Hematopoietic multipotent progenitor cell treated with erythropoietin and hydrocortisone succinate and interleukin-3 and kit ligand, for 15 days (in vitro differentiated cells): ENCODE data around the gene RPUSD3.
"Not testable (repeated sequence)": the region's sequence is repeated elsewhere in the genome, so short reads cannot be mapped to it uniquely, and the experiment has no call there.

ENCODE experiments used
- DNase-seq: peaks from one replicate; pipeline ENCODE4 v3.0.0-alpha.2; 2015; ENCODE audit warnings: low spot score

Gene RPUSD3, protein sequence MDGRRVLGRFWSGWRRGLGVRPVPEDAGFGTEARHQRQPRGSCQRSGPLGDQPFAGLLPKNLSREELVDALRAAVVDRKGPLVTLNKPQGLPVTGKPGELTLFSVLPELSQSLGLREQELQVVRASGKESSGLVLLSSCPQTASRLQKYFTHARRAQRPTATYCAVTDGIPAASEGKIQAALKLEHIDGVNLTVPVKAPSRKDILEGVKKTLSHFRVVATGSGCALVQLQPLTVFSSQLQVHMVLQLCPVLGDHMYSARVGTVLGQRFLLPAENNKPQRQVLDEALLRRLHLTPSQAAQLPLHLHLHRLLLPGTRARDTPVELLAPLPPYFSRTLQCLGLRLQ

DNA sequence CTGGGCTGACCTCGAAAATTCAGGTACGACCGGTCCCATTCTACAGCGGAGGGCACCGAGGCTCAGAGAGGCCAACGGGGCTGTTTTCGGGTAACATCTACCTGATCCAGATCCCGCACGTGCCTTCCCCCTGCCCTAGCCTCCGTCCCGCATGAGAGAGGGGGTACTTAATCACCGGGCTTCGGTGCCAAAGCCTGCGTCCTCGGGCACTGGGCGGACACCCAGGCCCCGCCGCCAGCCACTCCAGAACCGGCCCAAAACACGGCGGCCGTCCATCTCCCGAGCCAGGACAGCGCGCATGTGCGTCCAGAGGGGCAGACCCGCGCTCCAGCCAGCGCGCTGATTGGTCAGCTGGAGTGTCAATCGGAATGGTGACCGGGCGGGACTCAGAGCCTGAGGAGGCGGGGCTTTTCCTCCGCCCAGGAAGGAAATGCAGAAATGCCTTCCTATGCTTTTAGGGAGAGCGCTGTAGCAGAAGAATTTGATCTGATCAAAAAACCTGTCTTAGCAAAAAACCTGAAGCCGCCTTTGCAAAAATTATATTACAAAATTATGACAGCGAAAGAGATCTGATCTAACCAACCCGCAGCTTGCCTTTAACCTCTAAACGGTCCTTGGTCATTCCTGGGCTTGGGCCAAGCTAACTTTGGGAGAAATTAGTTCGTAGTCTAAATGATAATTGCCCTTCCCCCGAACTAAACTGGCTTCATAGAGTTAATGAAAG, at the start of gene RPUSD3:
Gene RPUSD3, minus strand, starts transcription at position 294 of the 724 bp plus-strand sequence. Its CDS starts 18 bp downstream, at position 276.
- DNase-seq = peak; percentile 96

DNA sequence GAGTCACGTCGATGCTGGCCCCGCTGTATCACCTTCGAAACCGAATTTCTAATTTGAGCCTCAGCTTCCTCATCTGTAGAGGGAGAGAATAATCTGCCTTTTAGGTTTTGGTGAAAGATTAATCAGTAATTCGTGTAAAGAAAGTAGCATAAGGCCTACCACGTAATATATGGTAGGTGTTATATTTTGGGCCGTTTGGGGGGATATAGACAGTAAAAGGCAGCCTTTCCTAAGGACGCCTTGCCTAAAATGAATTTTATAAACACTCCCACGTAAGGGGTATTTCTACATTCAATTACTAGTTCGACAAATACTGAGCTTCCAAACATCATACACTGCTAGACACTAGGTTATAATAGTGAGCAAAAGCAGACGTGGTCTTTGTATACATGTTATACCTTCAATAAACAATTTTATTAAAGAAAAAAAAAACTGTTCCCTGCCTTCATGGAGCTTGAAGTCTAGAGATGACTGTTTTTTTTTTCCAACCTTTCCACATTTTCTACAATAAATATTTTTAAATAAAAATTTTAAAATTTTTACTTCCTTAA, 47.3 kb upstream of the RPUSD3 start:
- DNase-seq = no peak

DNA sequence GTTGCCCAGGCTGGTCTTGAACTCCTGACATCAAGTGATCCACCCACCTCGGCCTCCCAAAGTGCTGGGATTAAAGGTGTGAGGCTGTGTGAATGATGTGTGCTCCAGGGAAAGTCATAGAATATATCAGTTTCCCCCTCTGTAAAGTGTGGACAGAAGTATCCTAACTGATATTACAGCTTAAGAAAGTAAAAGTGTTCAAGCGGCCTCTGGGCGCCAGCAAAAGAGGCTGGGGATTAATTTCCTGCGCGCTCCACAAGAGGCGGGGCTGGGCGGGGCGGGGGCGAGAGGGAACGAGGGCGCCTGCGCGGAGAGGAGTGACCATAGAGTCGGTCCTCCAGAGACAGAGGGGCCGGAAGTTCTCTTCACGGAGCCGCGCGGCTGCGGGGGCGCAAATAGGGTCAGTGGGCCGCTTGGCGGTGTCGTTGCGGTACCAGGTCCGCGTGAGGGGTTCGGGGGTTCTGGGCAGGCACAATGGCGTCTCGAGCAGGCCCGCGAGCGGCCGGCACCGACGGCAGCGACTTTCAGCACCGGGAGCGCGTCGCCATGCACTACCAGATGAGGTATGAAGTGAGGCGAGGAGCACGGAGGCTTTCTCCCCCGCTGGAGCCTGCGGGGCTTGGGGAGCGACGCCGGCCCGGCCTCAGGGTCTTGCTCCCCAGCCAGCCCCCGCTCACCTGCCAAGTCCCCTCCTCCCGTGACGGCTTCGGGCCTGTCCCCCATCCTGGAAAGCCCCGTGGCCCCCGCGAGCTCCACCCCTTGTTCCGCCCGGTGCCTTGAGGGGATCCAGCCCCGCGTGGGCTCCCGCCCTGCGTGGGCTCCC, 46.7 kb upstream of the RPUSD3 start, which contains the start of gene JAGN1:
Gene JAGN1, plus strand, starts transcription at position 362 of the 823 bp plus-strand sequence. Its CDS starts 113 bp downstream, at position 475.
- DNase-seq = peak; percentile 92

DNA sequence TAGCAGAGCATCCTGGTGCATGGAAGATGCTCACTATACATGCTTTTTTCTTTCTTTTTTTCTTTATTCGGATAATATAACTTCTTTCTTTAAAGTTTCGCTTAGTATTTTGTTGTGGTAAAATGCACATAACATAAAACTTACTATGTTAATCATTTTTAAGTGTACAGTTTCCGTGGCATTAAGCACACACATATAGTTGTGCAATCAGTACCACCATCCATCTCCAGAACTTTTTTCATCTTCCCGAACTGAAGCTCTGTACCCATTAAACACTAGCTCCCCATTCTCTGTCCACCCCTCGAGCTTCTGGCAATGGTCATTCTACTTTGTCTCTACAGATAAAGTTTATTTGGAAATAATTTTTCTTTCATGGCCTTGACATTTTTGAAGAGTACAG, 45.6 kb upstream of the RPUSD3 start:
- no peak for DNase-seq

DNA sequence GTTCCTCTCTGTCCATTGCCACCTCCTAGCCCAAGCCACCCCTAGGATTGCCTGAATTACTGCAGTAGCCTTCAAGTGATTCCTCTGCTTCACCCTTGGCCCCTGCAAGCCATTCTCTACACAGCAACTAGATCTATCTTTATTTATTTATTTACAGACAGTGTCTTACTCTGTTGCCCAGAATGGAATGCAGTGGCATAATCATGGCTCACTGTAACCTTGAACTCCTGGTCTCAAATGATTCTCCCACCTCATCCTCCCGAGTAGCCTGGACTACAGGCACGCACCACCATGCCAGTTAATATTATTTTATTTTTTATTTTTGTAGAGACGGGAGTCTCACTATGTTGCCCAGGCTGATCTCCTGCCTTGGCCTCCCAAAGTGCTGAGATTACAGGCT, 44.7 kb upstream of the RPUSD3 start:
- no peak for DNase-seq

DNA sequence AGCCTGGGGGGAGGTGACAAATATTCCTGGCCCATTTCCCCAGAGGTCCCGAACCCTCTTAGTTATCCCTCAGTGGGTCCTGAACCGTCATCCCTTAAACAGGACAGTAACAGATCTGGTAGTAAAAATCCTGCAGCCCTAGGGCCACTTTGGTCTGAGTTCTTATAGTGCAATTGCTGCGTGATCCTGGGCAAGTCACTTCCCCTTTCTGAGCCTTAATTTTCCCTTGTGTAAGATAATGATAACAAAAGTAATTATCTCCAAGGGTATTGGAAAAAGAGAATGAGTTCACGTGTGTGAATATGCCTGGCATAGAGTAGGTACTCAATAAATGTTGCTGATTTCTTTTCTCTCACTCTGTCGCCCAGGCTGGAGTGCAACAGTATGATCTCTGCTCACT, 43.7 kb upstream of the RPUSD3 start:
- DNase-seq = no peak

DNA sequence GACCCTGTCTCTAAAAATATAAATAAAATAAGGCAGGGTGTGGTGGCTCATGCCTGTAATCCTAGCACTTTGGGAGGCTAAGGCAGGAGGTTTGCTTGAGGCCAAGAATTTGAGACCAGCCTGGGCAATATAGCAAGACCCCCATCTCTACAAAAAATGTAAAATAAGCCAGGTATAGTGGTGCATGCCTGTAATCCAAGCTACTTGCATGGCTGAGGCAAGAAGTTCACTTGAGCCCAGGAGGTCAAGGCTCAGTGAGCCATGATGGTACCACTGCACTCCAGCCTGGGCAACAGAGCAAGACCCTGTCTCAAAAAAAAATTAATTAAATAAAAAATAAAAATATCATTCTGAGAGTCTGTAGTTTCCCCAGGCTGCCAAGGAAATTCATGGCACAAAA, 42.5 kb upstream of the RPUSD3 start:
- no peak for DNase-seq

DNA sequence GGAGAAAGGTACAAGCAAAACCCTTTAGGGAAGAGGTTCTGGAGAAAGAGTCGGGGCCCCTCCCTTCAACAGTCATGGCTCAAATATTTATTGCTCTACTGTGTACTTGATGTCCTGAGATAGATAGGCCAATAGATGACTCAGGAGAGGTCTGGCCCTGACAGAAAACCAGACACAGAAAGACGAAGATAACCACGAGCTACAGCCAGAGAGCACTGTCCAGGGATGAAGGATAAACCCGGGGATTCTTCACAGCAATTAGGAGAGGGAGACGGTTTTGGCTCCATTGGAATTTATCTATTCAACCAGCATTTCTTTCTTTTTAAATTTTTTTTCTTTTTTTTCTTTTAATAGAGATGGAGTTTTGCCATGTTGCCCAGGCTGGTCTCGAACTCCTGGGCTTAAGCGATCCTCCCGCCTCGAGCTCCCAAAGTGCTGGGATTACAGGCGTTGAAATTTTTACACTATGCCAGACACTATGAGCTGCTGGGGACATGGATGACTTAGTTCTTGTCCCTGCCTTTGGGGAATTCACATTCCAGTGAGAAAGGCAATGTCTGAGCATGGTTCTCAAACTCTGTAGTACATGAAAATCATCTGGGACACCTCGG, 40.9 kb upstream of the RPUSD3 start:
- peak; percentile 12 for DNase-seq

DNA sequence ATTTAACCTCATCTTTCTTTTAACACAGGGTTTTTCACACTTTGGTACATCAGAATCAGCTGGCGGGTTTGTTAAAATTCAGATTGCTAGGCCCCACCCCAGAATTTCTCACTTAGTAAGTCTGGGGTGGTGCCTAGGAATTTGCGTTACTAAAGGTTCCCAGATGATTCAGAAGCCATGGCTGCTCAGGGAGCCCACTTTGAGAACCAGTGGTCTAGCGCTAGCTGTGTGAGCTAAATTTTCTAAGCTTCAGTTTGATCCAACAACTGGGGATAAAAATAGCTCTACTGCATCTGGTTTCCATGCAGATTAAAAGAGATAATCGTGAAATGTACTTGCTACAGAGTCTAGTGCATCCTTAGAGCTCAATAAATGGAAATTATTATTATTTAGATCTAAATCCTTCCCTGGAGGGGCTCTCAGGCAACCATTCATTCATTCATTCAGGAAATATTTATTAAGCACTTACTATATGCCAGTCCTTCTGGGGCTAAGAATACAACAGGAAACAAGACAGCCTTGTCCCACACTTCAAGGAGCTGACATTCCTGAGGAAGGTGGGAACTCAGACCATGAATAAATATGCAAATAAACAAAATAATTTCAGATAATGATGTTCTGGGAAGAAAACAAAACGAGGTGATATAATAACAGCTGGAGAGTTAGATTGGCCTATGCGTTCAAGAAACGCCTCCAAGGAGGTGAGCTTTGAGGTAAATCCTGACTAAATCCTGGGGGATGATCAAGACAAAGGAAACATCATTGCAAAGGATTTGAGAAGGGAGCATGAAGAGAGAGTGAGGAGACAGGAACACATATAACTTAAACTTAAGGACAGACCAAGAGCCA, 40.1 kb upstream of the RPUSD3 start:
- DNase-seq = no peak

DNA sequence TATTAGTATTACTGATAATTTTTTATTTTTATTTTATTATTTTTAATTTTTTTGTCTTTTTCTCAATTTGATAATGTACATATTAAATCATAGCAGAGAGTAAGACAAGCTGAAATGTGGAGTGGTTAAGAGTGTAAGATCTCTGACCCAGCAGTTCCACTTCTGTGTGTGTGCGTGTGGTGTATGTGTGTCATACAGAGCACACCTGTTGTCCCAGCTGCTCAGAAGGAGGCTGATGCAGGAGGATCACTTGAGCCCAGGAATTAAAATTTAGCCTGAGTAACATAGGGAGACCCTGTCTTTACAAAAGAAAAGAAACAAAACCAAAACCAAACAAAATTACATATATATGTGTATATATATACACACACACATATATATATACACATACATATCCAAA, 37.6 kb upstream of the RPUSD3 start:
- DNase-seq = no peak

DNA sequence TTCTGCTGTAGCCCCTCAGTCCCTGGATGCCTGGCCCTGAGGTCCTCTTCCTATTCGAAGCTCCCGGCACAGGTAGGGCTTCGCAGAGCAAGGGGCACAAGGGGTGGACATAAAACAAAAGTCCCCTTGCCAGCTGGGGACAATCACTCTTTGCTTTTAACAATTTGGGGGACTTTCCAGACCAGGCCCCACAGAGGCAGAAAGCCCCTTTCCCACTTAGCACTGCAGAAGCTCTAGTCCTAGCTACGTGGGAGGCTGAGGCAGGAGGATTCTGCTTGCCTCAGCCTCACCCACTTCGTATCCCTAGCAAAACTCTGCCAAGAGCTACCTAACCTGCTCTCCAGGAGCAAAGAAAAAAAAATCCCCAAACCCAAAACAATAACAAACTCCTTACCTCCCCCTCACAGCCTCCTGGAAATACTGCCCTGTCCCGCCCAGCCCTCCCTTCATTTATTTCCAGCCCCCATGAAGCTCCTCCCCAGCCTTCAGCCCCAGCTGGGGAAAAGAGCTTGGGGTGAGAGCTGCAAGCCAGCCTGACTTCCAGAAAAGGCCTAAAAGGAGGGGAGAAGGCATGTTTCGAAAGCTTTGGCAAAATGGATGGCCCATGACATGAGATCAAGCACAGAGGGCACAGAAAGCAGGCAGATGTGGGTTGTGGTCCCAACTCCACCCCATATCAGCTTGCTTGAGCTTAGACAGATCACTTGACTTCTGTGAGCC, 36.2 kb upstream of the RPUSD3 start, which contains the start of gene CIDEC:
Gene CIDEC, minus strand, starts transcription at position 424 of the 720 bp plus-strand sequence. CDS start 1,767 bp downstream, outside the sequence.
- no peak for DNase-seq

DNA sequence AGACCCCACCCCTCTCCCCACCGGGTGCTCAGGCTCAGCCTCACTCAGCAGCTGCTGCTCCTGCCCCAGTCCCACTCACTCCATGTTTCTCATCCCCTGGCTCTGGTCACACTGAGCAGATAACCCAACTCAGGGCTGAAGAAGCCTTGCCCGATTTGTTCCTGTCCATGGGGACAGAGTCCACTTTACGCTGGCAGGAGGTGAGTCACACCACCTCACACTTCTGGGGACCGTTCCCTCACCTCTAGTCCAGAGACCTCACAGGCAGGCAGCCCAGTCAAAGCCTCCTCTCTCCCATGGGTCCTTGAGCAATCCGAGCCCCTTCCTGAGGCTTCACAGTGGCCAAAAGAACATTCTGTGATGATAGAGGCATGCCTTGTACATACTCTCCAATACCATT, 34.9 kb upstream of the RPUSD3 start:
- DNase-seq = no peak

DNA sequence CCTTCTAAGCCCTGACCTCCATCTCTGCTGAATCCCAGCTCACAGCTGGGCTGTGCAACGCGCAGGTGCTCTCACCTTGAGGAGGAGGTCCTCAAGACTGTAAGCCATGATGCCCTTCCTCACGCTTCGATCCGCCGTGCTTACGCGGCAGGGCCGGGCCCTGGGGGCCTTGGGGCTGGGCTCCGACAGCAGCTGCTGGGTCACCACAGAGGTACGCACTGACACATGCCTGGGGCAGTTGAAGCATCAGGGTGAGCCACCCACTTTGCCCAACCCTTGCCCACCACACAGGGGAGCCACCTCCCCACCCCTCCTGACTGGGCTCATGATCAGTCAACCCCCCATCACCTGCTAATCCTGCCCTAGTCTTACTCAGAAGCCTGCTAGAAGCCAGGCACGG, 33.2 kb upstream of the RPUSD3 start:
- DNase-seq = no peak

DNA sequence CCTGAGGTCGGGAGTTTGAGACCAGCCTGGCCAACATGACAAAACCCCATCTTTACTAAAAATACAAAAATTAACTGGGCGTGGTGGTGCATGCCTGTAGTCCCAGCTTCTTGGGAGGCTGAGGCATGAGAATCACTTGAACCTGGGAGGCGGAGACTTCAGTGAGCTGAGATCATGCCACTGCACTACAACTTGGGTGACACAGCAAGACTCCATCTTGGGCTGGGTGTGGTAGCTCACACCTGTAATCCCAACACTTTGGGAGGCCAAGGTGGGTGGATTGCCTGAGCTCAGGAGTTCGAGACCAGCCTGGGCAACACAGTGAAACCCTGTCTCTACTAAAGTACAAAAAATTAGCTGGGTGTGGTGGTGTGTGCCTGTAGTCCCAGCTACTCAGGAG, 32.4 kb upstream of the RPUSD3 start:
- DNase-seq = not testable (repeated sequence)

DNA sequence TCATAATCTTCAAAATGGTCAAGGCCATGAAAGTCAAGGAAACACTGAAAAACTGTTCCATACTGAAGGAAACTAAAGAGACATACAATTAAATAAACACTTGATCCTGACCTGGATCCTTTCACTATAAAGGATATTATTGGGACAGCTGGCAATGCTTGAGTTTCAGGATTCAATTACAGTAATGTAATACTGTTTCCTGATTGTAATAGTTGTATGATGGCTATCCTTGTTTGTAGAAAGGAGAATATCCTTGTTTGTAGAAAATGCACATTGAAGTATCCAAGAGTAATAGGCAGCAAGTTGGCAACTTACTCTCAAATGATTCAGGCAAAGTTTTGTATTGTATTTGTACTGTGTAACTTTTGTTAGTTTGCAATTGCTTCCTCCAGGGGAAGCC, 31.6 kb upstream of the RPUSD3 start:
- DNase-seq = no peak

DNA sequence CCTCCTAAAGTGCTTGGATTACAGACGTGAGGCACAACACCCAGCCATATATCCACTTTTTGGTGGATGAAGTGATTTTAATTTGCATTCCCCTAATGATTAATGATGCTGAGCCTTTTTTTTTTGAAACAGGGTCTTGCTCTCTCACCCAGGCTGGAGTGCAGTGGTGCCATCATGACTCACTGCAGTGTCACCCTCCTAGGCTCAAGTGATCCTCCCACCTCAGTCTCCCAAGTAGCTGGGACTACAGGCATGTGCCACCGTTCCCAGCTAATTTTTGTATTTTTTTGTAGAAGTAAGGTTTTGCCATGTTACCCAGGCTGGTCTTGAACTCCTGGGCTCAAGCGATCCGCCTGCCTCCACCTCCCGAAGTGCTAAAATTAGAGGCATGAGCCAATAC, 28.3 kb upstream of the RPUSD3 start:
- not testable (repeated sequence) for DNase-seq

DNA sequence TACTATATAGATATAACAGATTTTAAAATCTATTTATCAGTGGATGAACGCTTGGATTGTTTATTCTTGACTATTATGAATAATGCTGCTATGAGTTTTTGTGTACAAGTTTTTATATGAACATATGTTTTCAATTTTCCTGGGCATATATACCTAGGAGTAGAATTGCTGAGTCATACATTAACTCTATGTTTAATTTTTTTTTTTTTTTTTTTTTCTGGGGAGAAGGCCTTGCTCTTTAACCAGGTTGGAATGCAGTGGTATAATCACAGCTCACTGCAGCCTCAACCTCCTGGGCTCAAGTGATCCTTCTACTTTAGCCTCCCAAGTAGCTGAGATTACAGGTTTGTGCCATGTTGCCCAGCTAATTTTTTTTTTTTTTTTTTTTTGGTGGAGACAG, 27.2 kb upstream of the RPUSD3 start:
- peak; percentile 14 for DNase-seq

DNA sequence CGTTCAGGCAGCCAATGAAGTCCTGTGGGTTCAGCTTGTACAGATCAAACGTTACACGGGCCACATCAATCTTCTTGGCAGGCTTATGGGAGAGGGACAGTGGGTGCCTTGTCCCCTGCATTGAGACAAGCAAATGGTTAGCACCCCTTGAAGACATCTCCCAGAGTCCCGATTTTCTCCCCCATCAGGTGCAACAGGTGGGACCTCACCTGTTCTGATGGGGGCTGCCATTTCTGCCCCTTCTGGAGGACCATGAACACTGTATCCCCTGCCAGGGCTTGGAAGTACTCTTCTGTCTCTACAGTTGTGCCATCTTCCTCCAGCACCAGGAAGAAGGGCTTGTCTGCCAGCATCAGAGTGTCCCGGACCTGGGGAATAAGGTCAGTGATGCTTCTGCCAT, 26.1 kb upstream of the RPUSD3 start:
- no peak for DNase-seq

DNA sequence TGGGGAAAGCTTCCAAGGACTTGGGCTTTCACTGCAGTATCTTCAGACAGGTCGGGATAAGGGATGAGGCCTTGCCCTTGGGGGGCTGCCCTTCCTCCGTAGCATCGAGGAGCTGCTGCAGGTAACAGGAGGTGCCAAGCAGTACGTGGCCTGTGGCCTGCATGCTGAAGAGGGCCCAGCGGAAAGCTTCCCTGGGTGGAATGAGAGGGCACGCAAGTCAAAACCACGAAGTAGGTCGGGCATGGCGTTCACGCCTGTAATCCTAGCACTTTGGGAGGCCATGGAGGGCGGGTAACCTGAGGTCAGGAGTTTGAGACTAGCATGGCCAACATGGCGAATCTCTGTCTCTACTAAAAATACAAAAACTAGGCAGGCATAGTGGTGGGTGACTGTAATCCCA, 23.3 kb upstream of the RPUSD3 start:
- no peak for DNase-seq

DNA sequence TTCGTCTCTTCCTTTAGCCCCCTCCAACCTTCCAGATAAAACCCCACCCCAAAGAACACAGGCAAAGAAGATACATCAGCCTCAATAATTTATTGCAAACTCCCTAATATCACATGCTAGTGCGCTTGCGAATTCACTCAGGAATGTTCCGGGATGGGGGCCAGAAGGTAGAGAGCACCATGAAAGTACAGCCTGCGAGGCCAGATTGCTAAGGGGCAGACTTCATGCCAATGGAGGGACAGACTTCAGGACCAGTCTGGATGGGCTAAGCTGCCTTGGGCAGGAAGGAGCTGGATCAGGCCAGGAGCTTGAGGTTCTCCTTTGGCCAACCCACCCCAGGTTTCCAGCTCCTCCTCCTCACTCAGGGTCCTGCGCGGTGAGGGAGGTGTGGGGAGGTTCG, 22.8 kb upstream of the RPUSD3 start:
- DNase-seq = no peak
